Natural killer cell treated with Interleukin-12 subunit alpha and Interleukin-12 subunit beta and Interleukin-15 and Interleukin-18, amount 100 ng/mL, for 72 hours (primary cell): Measurements from ENCODE around the gene SPTLC3. TPM values are rescaled to one million over a fixed set of nuclear protein-coding genes. Genes with fewer than 3 reads are reported as not detected.

Experiments used
- ATAC-seq, 2 donors: fragments of 150-1000 bp; cut with Tn5 transposase in 1 of 2; sonication (Bioruptor Pico), chemical (Tn5 transposase) in 1 of 2; 2 replicates each; pipeline ENCODE4 v1.10.0; 2021
- DNase-seq: peaks from one replicate; pipeline ENCODE4 v3.0.0; 2022; ENCODE audit warnings: low spot score
- H3K27ac Mint-ChIP-seq, 2 donors: 1 replicate in 1 of 2; 2 replicates in 1 of 2; pipeline ENCODE4 v1.8.0; 2022; ENCODE audit warnings: mixed read lengths in 2 of 2, mild to moderate bottlenecking in 1 of 2, moderate library complexity in 1 of 2
- H3K27me3 Mint-ChIP-seq, 2 donors: 1 replicate in 1 of 2; 2 replicates in 1 of 2; pipeline ENCODE4 v1.8.0; 2022; ENCODE audit warnings: mixed read lengths in 2 of 2
- H3K36me3 Mint-ChIP-seq: one replicate; pipeline ENCODE4 v1.8.0; 2022; ENCODE audit warnings: mixed read lengths
- H3K4me1 Mint-ChIP-seq, 2 donors: 1 replicate in 1 of 2; 2 replicates in 1 of 2; pipeline ENCODE4 v1.8.0; 2022; ENCODE audit warnings: low read depth in 2 of 2, mixed read lengths in 2 of 2, mild to moderate bottlenecking in 1 of 2
- H3K4me3 Mint-ChIP-seq: one replicate; pipeline ENCODE4 v1.8.0; 2022; ENCODE audit warnings: mixed read lengths
- H3K9me3 Mint-ChIP-seq: 2 replicates; pipeline ENCODE4 v1.8.0; 2022; ENCODE audit warnings: mixed read lengths
- total RNA-seq, 2 donors: library from RNA; stranded (reverse); gene quantifications; one replicate each; pipeline ENCODE4 v1.2.3, GENCODE V29; 2022

The SPTLC3 gene
- total RNA-seq, 2 donors from 2014 or later: not detected

GRCh38 chr20:13028673-13029072 lies 19.9 kb downstream of the SPTLC3 start:
- no peak overlapping the region for H3K27ac Mint-ChIP-seq
- no peaks in the 10 kb centered on the region for H3K4me1 Mint-ChIP-seq
- H3K27me3 Mint-ChIP-seq: no peaks in the 10 kb centered on the region
- no peaks in the 10 kb centered on the region for H3K36me3 Mint-ChIP-seq
- peaks cover 3% of the 10 kb centered on the region for H3K9me3 Mint-ChIP-seq
- DNase-seq (no peak), ATAC-seq (no peak)
- H3K4me3 Mint-ChIP-seq: no peak overlapping the region

DNA sequence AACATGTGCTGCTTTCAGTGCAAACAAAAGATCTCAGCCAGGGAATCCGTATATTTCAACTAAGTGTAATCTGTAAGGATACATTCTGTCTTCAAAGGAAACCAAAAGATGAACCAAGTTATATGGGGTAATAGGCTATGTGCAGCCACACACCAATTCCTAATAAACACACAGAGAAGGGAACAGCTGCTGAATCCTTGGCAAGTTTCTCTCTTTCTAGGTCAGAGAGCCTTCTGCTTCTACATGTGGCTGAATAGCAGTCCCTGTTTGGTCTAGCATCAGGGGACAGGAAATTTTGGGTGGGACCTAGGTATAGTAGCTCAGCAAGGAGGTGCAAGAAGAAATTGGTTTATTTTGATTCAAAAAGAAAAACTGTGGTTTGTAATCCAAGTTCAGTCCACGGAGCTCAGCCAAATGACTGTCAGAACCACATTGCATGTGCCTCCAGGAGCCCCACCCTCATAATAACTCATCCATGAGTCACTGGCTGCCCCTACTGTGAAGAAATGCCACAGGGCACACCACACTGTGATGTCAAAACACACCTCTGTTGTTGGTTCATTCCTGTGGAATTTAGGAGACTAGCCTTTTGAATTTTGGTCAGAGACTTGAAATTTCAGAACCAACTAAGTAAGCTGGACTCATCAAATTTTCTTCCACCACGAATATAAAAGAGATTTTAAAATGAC lies 21.1 kb downstream of the SPTLC3 start:
- Mint-ChIP-seq H3K27ac (no peak overlapping the region), H3K27me3 (no peaks in the 10 kb centered on the region), H3K4me3 (no peak overlapping the region), H3K36me3 (no peaks in the 10 kb centered on the region), H3K4me1 (no peaks in the 10 kb centered on the region), H3K9me3 (peaks cover 3% of the 10 kb centered on the region)
- ATAC-seq: peak; percentile 53 to 59
- no peak for DNase-seq

DNA sequence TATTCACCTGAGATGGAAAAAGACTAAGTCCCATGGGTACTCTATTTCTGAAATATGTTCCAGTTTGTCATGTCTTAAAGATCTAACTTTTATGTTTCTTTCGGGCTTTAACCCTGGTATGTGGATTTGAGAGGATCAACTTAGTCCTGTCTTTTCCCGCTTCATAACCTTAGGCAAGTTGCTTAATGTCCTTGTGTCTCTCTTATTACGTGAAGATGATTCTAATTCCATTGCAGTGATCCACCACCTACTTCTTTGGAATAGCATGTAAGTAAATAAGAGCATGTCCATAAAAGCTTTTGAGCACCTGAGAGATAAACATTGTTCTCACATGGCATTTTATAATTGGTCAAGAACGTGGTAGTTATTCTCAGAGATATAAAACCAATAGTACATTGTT lies 23.0 kb downstream of the SPTLC3 start:
- H3K4me3 Mint-ChIP-seq: no peak overlapping the region
- H3K27me3 Mint-ChIP-seq: no peaks in the 10 kb centered on the region
- no peak for ATAC-seq

DNA sequence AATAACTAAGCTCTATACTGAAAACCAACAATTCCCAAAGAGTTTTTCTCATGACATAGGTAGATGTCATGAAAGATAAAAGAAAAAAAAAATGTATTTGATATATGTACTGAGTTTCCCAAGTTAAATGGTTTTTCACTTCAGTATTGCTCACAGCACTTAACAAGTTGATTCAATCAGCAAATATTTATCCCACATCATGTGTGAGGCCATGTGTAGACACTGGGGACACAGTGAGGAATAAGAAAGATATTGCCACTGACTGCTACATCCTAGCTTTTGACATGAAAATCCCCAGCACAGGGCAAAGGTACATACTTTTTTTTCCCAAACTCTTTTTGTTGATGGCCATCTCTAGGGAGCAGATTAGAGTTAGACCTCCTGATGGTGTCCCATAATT lies 25.3 kb downstream of the SPTLC3 start:
- no peaks in the 10 kb centered on the region for H3K36me3 Mint-ChIP-seq
- no peak overlapping the region for H3K4me3 Mint-ChIP-seq
- H3K9me3 Mint-ChIP-seq: peaks cover 3% of the 10 kb centered on the region
- no peaks in the 10 kb centered on the region for H3K27me3 Mint-ChIP-seq
- no peak for ATAC-seq
- DNase-seq: no peak
- H3K4me1 Mint-ChIP-seq: no peaks in the 10 kb centered on the region
- no peak overlapping the region for H3K27ac Mint-ChIP-seq

More for the DNA sequence above, 23.0 kb downstream of the SPTLC3 start:
- H3K27ac Mint-ChIP-seq: no peak overlapping the region
- H3K4me1 Mint-ChIP-seq: no peaks in the 10 kb centered on the region
- H3K9me3 Mint-ChIP-seq: peaks cover 3% of the 10 kb centered on the region
- H3K36me3 Mint-ChIP-seq: no peaks in the 10 kb centered on the region
- no peak for DNase-seq

DNA sequence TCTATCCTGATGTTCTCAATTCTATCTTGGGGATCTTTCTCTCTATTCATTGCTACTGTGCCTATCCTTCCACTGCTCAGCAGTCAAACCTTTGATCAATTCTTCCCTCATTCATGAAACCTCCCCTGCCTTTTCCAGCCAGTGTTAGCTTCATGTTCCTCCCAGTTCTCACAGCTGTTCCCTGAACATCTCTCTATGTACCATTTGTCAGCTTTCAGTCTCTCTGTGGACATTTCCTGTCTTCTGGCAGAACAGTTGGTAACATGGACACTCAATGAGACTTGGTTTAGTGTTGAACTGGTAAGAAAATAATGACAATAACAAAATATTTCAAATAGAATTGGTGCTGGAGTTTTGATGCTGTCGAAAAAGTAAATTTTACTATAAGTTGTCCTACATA lies 26.2 kb downstream of the SPTLC3 start:
- H3K27ac Mint-ChIP-seq: no peak overlapping the region
- H3K27me3 Mint-ChIP-seq: no peaks in the 10 kb centered on the region
- H3K4me3 Mint-ChIP-seq: no peak overlapping the region
- no peaks in the 10 kb centered on the region for H3K36me3 Mint-ChIP-seq
- ATAC-seq (no peak), DNase-seq (no peak)
- peaks cover 3% of the 10 kb centered on the region for H3K9me3 Mint-ChIP-seq
- H3K4me1 Mint-ChIP-seq: no peaks in the 10 kb centered on the region

GRCh38 chr20:13035399-13036152 lies 26.8 kb downstream of the SPTLC3 start:
- Mint-ChIP-seq H3K27ac (no peak overlapping the region), H3K4me3 (no peak overlapping the region), H3K36me3 (no peaks in the 10 kb centered on the region), H3K27me3 (no peaks in the 10 kb centered on the region), H3K9me3 (peaks cover 3% of the 10 kb centered on the region), H3K4me1 (no peaks in the 10 kb centered on the region)
- no peak for ATAC-seq
- DNase-seq: no peak

GRCh38 chr20:13037727-13038126 lies 29.0 kb downstream of the SPTLC3 start:
- H3K9me3 Mint-ChIP-seq: peaks cover under 1% of the 10 kb centered on the region
- no peaks in the 10 kb centered on the region for H3K36me3 Mint-ChIP-seq
- no peaks in the 10 kb centered on the region for H3K4me1 Mint-ChIP-seq
- H3K4me3 Mint-ChIP-seq: no peak overlapping the region
- ATAC-seq: no peak
- no peaks in the 10 kb centered on the region for H3K27me3 Mint-ChIP-seq
- DNase-seq: no peak
- no peak overlapping the region for H3K27ac Mint-ChIP-seq

DNA sequence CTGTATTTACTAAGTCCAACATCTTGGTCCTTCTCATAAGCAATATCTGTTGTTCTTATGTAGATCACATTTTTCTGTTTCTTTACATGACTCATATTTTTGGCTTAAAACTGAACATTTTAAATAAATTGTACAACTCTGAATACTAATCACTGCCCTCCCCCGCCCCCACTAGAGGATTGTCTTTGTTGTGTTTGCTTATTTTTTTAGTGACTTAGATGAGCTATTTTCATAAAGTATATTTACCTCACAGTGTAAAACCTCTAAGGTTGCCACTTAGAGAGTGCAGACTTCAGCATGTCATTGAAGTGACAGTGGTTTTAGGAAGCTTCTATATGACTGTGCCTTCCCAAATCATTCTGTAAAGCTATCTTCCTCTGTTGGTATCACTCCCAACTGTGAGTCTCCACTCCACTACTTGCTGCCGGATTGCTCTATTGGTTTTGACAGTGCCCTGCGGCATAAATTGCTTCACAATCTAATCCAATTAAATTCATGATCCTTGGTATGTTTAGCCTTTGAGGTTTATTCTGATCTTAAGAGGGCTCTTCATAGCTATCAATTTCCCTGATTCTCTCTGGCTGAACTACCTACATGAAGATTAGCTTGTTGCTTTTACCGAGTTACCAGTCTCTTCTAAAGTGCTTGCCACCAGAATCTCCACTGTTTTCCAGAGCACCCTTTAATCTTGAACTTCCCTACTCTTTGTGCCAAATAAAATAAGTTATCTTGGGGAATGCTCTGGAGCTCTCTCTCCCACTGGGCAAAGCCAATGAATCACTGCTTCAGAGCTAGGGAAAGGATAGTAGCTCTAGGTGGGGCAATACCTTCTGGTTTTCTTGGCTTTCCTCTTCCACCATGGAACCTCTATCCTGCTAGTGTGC lies 33.0 kb downstream of the SPTLC3 start:
- Mint-ChIP-seq H3K36me3 (peaks cover 7% of the 10 kb centered on the region), H3K27me3 (no peaks in the 10 kb centered on the region), H3K4me3 (no peak overlapping the region), H3K4me1 (no peaks in the 10 kb centered on the region), H3K9me3 (no peaks in the 10 kb centered on the region), H3K27ac (no peak overlapping the region)
- no peak for ATAC-seq
- no peak for DNase-seq

- Mint-ChIP-seq H3K4me3 (no peak overlapping the region), H3K27ac (no peak overlapping the region), H3K36me3 (peaks cover 7% of the 10 kb centered on the region), H3K4me1 (no peaks in the 10 kb centered on the region), H3K9me3 (no peaks in the 10 kb centered on the region), H3K27me3 (no peaks in the 10 kb centered on the region)
- DNase-seq: no peak
- no peak for ATAC-seq
Measured at GRCh38 chr20:13042458-13042794, 33.7 kb downstream of the SPTLC3 start.

DNA sequence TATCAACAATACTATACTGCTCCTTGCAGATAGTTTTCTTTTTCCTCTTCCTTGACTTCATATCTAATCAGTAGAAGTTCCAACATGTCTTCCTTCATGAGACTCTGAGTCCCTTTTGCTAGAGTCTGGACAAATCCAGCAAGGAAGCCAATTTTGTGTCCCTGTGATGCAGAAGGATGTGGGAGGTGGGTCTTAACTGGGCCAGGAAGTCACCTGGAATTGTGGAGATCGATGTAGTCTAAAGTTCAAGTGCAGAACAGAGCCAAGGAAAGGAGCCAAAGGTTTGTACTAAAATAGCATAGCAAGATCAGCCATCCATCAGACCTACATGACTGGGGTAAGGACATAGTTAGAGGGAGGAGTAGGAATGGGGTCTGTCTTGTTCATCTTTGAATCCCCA lies 37.6 kb downstream of the SPTLC3 start:
- no peak for DNase-seq
- Mint-ChIP-seq H3K27ac (no peak overlapping the region), H3K9me3 (no peaks in the 10 kb centered on the region), H3K27me3 (no peaks in the 10 kb centered on the region), H3K4me1 (no peaks in the 10 kb centered on the region), H3K36me3 (peaks cover 7% of the 10 kb centered on the region), H3K4me3 (no peak overlapping the region)
- no peak for ATAC-seq

- H3K27ac Mint-ChIP-seq: no peak overlapping the region
- H3K9me3 Mint-ChIP-seq: peaks cover 3% of the 10 kb centered on the region
- no peak overlapping the region for H3K4me3 Mint-ChIP-seq
- ATAC-seq (no peak), DNase-seq (no peak)
- no peaks in the 10 kb centered on the region for H3K36me3 Mint-ChIP-seq
- H3K27me3 Mint-ChIP-seq: no peaks in the 10 kb centered on the region
- no peaks in the 10 kb centered on the region for H3K4me1 Mint-ChIP-seq
Measured at GRCh38 chr20:13054011-13054410, 45.2 kb downstream of the SPTLC3 start.

GRCh38 chr20:13058666-13059389 lies 50.1 kb downstream of the SPTLC3 start:
- no peaks in the 10 kb centered on the region for H3K27me3 Mint-ChIP-seq
- H3K4me1 Mint-ChIP-seq: no peaks in the 10 kb centered on the region
- no peaks in the 10 kb centered on the region for H3K9me3 Mint-ChIP-seq
- no peak overlapping the region for H3K27ac Mint-ChIP-seq
- ATAC-seq (no peak), DNase-seq (no peak)
- H3K4me3 Mint-ChIP-seq: no peak overlapping the region
- no peaks in the 10 kb centered on the region for H3K36me3 Mint-ChIP-seq

DNA sequence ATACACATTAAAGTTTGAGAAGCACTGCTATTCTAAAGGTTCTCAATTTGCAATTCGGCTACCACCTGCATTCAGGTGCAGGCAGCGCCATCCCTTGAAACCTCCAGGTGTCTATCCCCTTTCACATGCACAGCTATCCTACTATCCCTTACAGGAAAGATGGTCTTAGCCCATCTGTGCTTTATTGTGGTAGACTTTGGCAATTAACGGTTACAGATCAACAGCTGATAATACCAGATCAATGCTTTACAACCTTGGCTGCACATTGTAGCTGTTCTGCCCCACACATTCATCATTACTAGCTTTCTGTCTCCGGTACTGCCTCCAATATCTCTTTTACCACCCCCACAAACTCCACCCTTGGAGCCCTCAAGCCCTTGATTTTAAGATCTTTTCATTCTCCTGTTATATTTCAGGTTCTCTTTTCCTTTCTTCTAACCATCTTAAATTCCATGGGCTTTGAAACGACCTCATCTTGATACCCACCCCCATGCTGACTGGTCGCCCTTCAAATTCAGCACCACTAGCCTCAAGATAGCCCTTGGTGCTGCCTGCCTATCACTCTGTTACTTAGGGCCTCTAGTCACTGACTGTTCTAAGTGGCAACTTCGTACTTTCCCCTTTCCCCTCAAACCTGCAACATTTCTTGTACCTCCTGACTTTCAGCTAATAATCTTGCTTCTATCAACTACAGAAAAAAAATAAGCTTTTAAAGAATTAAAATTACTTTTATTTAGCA lies 50.8 kb downstream of the SPTLC3 start:
- H3K4me1 Mint-ChIP-seq: no peaks in the 10 kb centered on the region
- DNase-seq (no peak), ATAC-seq (no peak)
- H3K4me3 Mint-ChIP-seq: no peak overlapping the region
- no peaks in the 10 kb centered on the region for H3K27me3 Mint-ChIP-seq
- H3K27ac Mint-ChIP-seq: no peak overlapping the region
- H3K9me3 Mint-ChIP-seq: no peaks in the 10 kb centered on the region
- no peaks in the 10 kb centered on the region for H3K36me3 Mint-ChIP-seq
